GM12878 (cell line): ENCODE measurements around the gene CENPC. TPM values are rescaled to one million over a fixed set of nuclear protein-coding genes. Genes with fewer than 3 reads are reported as not detected.

Experiments used
- ATAC-seq: fragments of 200-7000 bp; cut with Tn5 transposase; 3 replicates; pipeline ENCODE4 v1.9.1; 2020; ENCODE audit warnings: mild to moderate bottlenecking, moderate library complexity
- BruUV-seq: library from RNA; stranded (reverse); fragments of 400-500 nt; replicated peaks from 2 replicates; lab custom pipeline; 2021; lab: Mats Ljungman, UMichigan
- CTCF ChIA-PET: fragments of 300-600 bp; sonication (Branson Sonifier 250); formaldehyde crosslinking; extraction: SDS; loops from one replicate; lab custom pipeline; 2021; ENCODE audit warnings: inconsistent platforms; lab: Yijun Ruan, JAX
- POLR2A ChIA-PET: fragments of 350-600 bp; formaldehyde crosslinking; extraction: SDS; loops from one replicate; lab custom pipeline; 2021; ENCODE audit warnings: inconsistent platforms; lab: Charles Lee
- RAD21 ChIA-PET: fragments of 300-600 bp; sonication (Branson Sonifier 250); formaldehyde crosslinking; loops from one replicate; lab custom pipeline; 2023; ENCODE audit warnings: antibody characterized with exemption; ENCODE audit not compliant: unreplicated experiment; lab: Charles Lee
- SMC1A ChIA-PET: fragments of 300-600 bp; sonication (Branson Sonifier 250); formaldehyde crosslinking; loops from one replicate; lab custom pipeline; 2023; ENCODE audit not compliant: unreplicated experiment, uncharacterized antibody; lab: Charles Lee
- DNase-seq: peaks from one replicate; pipeline ENCODE4 v3.0.0-alpha.2; 2011; ENCODE audit warnings: low read depth, low spot score
- FAIRE-seq: peaks from 3 replicates; lab custom pipeline; 2011; peaks lifted over from hg19 to GRCh38; lab: Jason Lieb, UNC
- H2AFZ ChIP-seq: 2 replicates; pipeline ENCODE4 v1.6.0; 2011; ENCODE audit warnings: low read depth, low read length, control low read depth; ENCODE audit not compliant: control insufficient read depth
- H3K27ac ChIP-seq: 2 replicates; pipeline ENCODE4 v1.5.1; 2011; ENCODE audit warnings: control low read depth; ENCODE audit not compliant: control insufficient read depth, insufficient read depth
- H3K27me3 ChIP-seq, 2 experiments: replicated peaks in 1 of 2; 2 replicates each; pipeline versions ENCODE4 v1.6.0 to v1.6.1; 2011; ENCODE audit warnings: low read length in 1 of 2; ENCODE audit not compliant: control insufficient read depth in 2 of 2, insufficient read depth in 2 of 2
- H3K36me3 ChIP-seq, 2 experiments: 2 replicates each; pipeline ENCODE4 v1.5.1; 2011; ENCODE audit warnings: low read length in 1 of 2; ENCODE audit not compliant: control insufficient read depth in 2 of 2, insufficient read depth in 2 of 2
- H3K4me1 ChIP-seq: 2 replicates; pipeline ENCODE4 v1.6.1; 2011; ENCODE audit warnings: mild to moderate bottlenecking, low read length, moderate library complexity, mixed read lengths; ENCODE audit not compliant: control insufficient read depth, insufficient read depth
- H3K4me2 ChIP-seq: 2 replicates; pipeline ENCODE4 v1.6.0; 2011; ENCODE audit warnings: control low read depth; ENCODE audit not compliant: control insufficient read depth, insufficient read depth
- H3K4me3 ChIP-seq: fragments of 200-600 bp; sonication (generic); 2 replicates; pipeline ENCODE4 v1.5.1; 2016
- H3K79me2 ChIP-seq: 2 replicates; pipeline ENCODE4 v1.6.0; 2011; ENCODE audit warnings: low read length; ENCODE audit not compliant: control insufficient read depth, insufficient read depth
- H3K9ac ChIP-seq: 2 replicates; pipeline ENCODE4 v1.8.0; 2011; ENCODE audit warnings: low read length, control low read depth, mixed read lengths; ENCODE audit not compliant: control insufficient read depth, insufficient read depth
- H3K9me3 ChIP-seq: replicated peaks from 3 replicates; pipeline ENCODE4 v1.5.1; 2011; ENCODE audit warnings: mild to moderate bottlenecking, low read length; ENCODE audit not compliant: control insufficient read depth, insufficient read depth
- H4K20me1 ChIP-seq: 2 replicates; pipeline ENCODE4 v1.6.0; 2011; ENCODE audit not compliant: control insufficient read depth, insufficient read depth
- CTCF ChIP-seq, 3 experiments: IDR thresholded peaks in 2 of 3; conservative IDR thresholded peaks in 1 of 3; 2 replicates each; pipeline ENCODE4 v1.5.1; 2011; ENCODE audit warnings: low read depth in 3 of 3, low read length in 3 of 3, mild to moderate bottlenecking in 3 of 3, control low read depth in 2 of 3, moderate library complexity in 2 of 3, inconsistent platforms in 1 of 3, mixed read lengths in 1 of 3; ENCODE audit not compliant: control insufficient read depth in 2 of 3, insufficient read depth in 1 of 3; ENCODE audit errors: extremely low read depth in 1 of 3
- HDAC2 ChIP-seq: fragments of 200-600 bp; sonication (generic); IDR thresholded peaks from 2 replicates; pipeline ENCODE4 v1.6.1; 2017
- STAT3 ChIP-seq: IDR thresholded peaks from 2 replicates; pipeline ENCODE4 v1.6.1; 2011; ENCODE audit warnings: low read depth, low read length, improper control_type of control experiment
- YY1 ChIP-seq: IDR thresholded peaks from 2 replicates; pipeline ENCODE4 v1.6.1; 2011; ENCODE audit warnings: low read depth, mild to moderate bottlenecking, low read length
- WGBS: methylation state at CpG from one replicate; pipeline ENCODE4 v1.1.6; 2016; ENCODE audit warnings: low lambda C conversion rate; ENCODE audit not compliant: insufficient replicate concordance, insufficient coverage; ENCODE audit errors: missing lambda C conversion rate; 5-methylcytosine and 5-hydroxymethylcytosine counted together
- in situ Hi-C: fragments of 300-500 bp; cut with MboI; formaldehyde crosslinking; loops from 9 replicates; pipeline ENCODE4 v1.14.3; 2018; ENCODE audit warnings: mixed read lengths
- intact Hi-C: fragments of 100-400 bp; cut with micrococcal nuclease; formaldehyde crosslinking; loops from one replicate; pipeline ENCODE4 v1.14.2; 2022; ENCODE audit not compliant: unreplicated experiment
- polyA plus RNA-seq, 11 experiments: library from polyadenylated mRNA; depleted of rRNA in 4 of 11; unstranded in 6 of 11; stranded (reverse) in 5 of 11; fragments of >200 nt; fragmentation: Nextera tagmentation in 4 of 11; fragmentation: Illumina TruSeq in 1 of 11; extraction: Ambion mirVana in 4 of 11; extraction: Trizol in 1 of 11; gene quantifications; 1 replicate in 1 of 11; 2 replicates in 10 of 11; pipeline versions ENCODE4 v1.2.1 to v1.2.3, GENCODE V29; 2011 to 2016; ENCODE audit warnings: inconsistent platforms in 2 of 11, missing spikeins in 2 of 11, low read depth in 1 of 11
- total RNA-seq, 4 experiments: library from RNA; depleted of rRNA in 3 of 4; stranded (reverse); fragments of >200 nt in 3 of 4; fragmentation: Illumina TruSeq in 1 of 4; extraction: Trizol in 1 of 4; gene quantifications; 2 replicates each; pipeline versions ENCODE4 v1.2.1 to v1.2.3, GENCODE V29; 2013 to 2021
- TF ChIP-seq, protein P1 (sequence below): fragments of 450-650 bp; IDR thresholded peaks from 2 replicates; pipeline ENCODE4 v1.6.1; 2016; ENCODE audit warnings: mild to moderate bottlenecking
- TF ChIP-seq, protein P2 (sequence below): fragments of 450-650 bp; IDR thresholded peaks from 2 replicates; pipeline ENCODE4 v1.6.1; 2016; ENCODE audit warnings: mild to moderate bottlenecking
- TF ChIP-seq, protein P3 (sequence below): fragments of 450-650 bp; conservative IDR thresholded peaks from 2 replicates; pipeline ENCODE4 v1.6.1; 2017; ENCODE audit warnings: mild to moderate bottlenecking, moderate library complexity

Gene CENPC
- total and polyA plus RNA-seq, 10 of the 15 experiments (the other 5 are each of a cell fraction or from before 2014, with no cell fraction given): 13.1 to 34.9 (median 20.3) TPM

GRCh38 chr4:67539830-67540229 lies 5.5 kb downstream of the CENPC start:
- Histone ChIP-seq H3K9me3 (no peaks in the 10 kb centered on the region; the same call in 2 of the 3 replicates), H3K36me3 (peaks cover 0 to 17% of the 10 kb centered on the region in 2 experiments; a peak in 3 of 4 replicates), H3K4me2 (no peak overlapping the region), H3K27me3 (no peaks in the 10 kb centered on the region), H3K4me3 (no peak overlapping the region), H3K4me1 (no peaks in the 10 kb centered on the region), H4K20me1 (no peaks in the 10 kb centered on the region), H3K79me2 (peaks cover 29% of the 10 kb centered on the region), H2AFZ (no peak overlapping the region), H3K27ac (no peak overlapping the region), H3K9ac (no peak overlapping the region)
- 93% methylated on average over 1 of the region's 1 CpG for WGBS
- ChIA-PET POLR2A (no interaction called here), SMC1A (no interaction called here), CTCF (interaction anchor here (0.5 to 1.1 kb wide), 3 partner anchors 8 to 207 kb away, joined by 3 read pairs; no protein-coding TSS in a partner anchor), RAD21 (no interaction called here)
- no peak for DNase-seq
- no TSS peak for BruUV-seq
- TF ChIP-seq YY1 (no peak), STAT3 (no peak), CTCF (IDR thresholded peaks at IDR 0.05 in 2 of 3, conservative IDR thresholded peaks at IDR 0.05 in 1 of 3; ENCODE audit: control insufficient read depth in 2 of 3, extremely low read depth in 1 of 3, insufficient read depth in 1 of 3, low read depth in 3 of 3, low read length in 3 of 3) (no peak), HDAC2 (no peak)
- TF ChIP-seq, protein P1, sequence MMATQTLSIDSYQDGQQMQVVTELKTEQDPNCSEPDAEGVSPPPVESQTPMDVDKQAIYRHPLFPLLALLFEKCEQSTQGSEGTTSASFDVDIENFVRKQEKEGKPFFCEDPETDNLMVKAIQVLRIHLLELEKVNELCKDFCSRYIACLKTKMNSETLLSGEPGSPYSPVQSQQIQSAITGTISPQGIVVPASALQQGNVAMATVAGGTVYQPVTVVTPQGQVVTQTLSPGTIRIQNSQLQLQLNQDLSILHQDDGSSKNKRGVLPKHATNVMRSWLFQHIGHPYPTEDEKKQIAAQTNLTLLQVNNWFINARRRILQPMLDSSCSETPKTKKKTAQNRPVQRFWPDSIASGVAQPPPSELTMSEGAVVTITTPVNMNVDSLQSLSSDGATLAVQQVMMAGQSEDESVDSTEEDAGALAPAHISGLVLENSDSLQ: no peak
- TF ChIP-seq, protein P2, sequence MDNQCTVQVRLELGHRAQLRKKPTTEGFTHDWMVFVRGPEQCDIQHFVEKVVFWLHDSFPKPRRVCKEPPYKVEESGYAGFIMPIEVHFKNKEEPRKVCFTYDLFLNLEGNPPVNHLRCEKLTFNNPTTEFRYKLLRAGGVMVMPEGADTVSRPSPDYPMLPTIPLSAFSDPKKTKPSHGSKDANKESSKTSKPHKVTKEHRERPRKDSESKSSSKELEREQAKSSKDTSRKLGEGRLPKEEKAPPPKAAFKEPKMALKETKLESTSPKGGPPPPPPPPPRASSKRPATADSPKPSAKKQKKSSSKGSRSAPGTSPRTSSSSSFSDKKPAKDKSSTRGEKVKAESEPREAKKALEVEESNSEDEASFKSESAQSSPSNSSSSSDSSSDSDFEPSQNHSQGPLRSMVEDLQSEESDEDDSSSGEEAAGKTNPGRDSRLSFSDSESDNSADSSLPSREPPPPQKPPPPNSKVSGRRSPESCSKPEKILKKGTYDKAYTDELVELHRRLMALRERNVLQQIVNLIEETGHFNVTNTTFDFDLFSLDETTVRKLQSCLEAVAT: no peak
- TF ChIP-seq, protein P3, sequence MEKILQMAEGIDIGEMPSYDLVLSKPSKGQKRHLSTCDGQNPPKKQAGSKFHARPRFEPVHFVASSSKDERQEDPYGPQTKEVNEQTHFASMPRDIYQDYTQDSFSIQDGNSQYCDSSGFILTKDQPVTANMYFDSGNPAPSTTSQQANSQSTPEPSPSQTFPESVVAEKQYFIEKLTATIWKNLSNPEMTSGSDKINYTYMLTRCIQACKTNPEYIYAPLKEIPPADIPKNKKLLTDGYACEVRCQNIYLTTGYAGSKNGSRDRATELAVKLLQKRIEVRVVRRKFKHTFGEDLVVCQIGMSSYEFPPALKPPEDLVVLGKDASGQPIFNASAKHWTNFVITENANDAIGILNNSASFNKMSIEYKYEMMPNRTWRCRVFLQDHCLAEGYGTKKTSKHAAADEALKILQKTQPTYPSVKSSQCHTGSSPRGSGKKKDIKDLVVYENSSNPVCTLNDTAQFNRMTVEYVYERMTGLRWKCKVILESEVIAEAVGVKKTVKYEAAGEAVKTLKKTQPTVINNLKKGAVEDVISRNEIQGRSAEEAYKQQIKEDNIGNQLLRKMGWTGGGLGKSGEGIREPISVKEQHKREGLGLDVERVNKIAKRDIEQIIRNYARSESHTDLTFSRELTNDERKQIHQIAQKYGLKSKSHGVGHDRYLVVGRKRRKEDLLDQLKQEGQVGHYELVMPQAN: no peak
- no peak for FAIRE-seq
- intact Hi-C loops: no loop called here
- no peak for ATAC-seq
- in situ Hi-C loops: loop anchor here (10.0 to 25.0 kb wide), 2 partner anchors 635 to 1097 kb away; no protein-coding TSS in a partner anchor
